Urothelium cell line (cell line): ENCODE measurements around the gene NRM.
"Not testable (repeated sequence)": the region's sequence is repeated elsewhere in the genome, so short reads cannot be mapped to it uniquely, and the experiment has no call there.

Experiments
- DNase-seq: peaks from one replicate; pipeline ENCODE4 v3.0.0; 2011; ENCODE audit warnings: low spot score, mixed read lengths
- FAIRE-seq: peaks from 2 replicates; lab custom pipeline; 2011; peaks lifted over from hg19 to GRCh38; lab: Jason Lieb, UNC

Gene NRM

DNA sequence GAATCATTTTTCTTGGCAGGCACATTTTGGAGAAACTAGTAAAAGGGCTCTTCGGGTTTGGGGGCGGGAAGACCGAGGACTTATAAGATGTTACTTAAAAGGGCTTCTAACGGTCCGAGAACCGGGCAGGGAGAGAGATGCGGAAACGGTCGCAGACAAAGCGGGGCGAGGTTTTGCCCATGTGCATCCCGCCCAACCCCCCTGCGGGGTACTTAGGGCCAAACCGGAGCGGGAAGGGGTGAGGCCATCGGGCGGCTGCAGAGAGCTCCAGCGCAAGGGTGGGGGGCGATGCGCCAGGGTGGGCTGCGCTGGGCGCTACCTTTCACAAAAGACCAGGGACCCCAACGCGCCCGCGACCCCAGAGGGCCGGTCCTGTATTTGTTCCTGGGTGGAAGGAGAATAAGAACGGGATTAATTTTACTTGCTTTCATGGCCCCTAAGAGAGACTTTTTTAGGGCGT lies 30.0 kb upstream of the NRM start:
- FAIRE-seq, result no peak
- DNase-seq, result peak; percentile 43

DNA sequence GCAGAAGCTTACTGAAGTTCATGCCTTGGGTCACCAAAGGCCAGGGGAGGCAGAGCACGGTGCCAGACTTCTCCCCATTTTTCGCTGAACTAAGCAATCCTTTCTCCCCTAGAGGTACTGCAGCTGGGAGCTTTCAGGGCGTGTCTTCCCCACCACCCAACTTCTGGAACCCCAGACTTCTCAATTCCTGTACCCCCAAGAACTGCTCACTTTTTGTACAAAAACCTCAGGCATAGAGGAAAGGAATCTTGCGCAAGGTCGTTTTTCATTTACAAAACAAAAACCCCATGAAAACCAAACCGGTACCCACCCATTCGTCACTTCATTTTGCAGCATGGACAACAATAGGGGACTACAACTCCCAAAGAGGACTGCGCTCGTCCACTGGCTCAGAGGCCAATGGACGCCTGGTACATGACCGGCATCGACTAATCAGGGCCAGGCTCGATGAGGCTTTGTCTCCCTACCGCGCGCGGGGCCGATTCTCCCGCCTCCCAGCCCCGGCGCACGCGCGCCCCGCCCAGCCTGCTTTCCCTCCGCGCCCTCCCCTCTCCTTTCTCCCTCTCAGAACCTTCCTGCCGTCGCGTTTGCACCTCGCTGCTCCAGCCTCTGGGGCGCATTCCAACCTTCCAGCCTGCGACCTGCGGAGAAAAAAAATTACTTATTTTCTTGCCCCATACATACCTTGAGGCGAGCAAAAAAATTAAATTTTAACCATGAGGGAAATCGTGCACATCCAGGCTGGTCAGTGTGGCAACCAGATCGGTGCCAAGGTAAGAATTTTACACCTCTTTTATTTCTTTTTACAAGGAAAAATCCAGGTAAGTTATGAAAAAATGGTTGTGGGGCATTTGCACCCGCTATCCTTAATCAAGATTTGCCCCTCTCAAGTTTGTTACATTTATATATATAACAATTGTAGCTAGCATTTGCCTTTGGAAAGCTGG lies 29.3 kb upstream of the NRM start, which contains the start of gene TUBB:
Gene TUBB (plus strand): TSS at position 562 of the 947 bp plus-strand sequence. CDS start 155 bp downstream, at position 717.
- DNase-seq (peak; percentile 90), FAIRE-seq (no peak)

DNA sequence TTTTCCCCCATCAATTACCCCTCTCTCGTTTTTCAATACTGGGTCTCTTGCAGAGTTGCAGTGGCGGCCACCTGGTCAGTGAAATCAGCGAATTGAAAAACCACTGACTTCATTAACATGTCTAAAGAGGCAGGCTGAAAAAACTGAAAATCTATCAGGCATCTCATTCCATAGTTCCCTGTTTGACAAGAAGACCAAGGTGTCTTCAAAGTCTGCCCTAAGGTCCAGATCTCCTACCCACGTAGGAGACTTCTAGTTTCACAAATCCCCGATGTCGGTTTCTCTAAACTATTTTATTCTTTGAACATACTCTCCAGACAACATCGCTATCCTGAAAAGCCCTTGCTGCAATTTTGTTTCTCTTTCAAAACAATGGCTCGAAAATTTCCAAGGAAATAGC lies 28.6 kb upstream of the NRM start:
- DNase-seq, result no peak
- FAIRE-seq, result no peak

DNA sequence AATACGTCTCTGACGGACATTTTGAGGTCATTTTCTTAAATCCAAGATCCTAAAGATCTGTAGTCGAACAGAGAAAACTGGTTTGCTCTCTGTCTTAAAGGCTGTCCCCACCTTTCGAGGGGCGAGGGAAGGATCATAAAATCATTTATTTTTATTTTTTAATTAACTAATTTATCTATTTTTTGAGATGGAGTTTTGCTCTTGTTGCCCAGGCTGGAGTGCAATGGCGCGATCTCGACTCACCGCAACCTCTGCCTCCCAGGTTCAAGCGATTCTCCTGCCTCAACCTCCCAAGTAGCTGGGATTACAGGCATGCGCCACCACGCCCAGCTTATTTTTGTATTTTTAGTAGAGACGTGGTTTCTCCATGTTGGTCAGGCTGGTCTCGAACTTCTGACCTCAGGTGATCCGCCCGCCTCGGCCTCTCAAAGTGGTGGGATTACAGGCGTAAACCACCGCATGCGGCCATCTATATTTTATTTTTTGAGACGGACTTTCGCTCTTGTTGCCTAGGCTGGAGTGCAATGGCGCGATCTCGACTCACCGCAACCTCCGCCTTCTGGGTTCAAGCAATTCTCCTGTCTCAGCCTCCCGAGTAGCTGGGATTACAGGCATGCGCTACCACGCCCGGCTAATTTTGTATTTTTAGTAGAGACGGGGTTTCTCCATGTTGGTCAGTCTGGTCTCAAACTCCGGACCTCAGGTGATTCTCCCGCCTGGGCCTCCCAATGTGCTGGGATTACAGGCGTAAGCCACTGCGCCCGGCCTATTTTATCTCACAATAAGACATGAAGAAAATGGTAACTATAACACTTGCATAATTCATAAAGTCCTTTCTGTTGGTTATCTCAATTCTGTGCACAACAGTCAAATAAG lies 27.3 kb upstream of the NRM start:
- not testable (repeated sequence) for DNase-seq, FAIRE-seq

DNA sequence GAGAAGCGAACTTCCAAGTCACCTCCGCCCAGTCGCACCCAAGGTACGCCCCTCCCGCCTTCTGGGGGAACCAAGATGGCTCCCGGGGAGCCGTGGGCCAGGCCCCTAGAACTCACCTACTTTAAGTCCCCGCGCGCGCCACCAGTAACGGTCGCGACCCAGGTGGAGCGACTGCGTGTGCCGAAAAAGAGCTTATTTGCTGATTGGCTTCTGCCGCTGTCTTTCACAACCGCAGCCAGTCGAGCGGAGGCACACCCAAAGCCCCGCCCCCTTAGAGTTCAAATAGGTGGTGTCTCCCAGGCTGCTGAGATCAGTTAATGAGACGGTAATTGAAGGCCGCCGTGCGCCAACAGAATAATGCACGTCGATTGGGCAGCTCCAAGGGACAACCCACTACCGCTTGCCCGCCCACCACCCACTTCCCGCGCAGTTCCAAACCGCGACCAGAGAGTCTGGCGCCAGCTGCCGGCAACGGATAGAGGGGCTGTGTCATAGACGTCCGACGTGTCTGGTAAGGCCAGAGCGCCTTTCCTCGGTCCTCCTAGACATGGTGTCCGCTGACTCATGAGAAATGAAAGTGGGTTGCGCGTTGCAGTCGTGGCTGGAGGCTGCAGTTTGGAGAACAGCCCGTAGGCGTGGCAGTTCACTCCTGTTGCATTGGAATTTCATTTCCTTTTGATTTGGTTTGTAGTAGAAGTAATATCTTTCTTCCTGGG lies 26.5 kb upstream of the NRM start, which contains the start of gene MDC1:
Gene MDC1 (minus strand): TSS at position 153 of the 716 bp plus-strand sequence. CDS start 2,106 bp downstream, outside the sequence.
- peak; percentile 61 for FAIRE-seq
- peak; percentile 96 for DNase-seq

DNA sequence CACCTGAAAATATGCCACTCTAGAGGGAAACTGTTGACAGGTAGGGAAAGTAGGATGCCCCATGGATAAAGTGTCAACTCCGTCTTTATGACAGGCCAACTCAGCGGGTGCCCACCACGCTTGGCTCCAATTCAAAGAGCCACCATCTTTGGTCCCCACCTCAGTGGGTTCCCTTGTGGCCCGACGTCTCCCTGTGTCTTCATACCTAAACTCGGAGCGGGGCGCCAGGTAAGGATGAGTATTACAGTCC lies 26.0 kb upstream of the NRM start:
- DNase-seq (no peak), FAIRE-seq (no peak)

DNA sequence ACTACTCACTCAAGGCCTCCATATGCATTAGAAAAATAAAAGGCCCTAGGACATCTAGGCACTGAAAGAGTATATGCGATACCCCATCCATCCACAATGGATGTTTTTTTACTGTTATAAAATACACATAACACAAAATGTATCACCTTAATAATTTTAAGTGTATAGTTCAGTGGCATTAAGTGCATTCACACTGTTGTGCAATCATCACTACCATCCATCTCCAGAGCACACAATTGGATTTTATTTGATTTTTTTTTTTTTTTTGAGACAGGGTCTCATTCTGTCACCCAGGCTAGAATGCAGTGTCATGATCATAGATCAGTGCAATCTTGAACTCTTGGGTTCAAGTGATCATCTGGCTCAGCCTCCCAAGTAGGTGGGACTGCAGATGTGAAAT lies 23.5 kb upstream of the NRM start:
- FAIRE-seq (no peak), DNase-seq (no peak)

DNA sequence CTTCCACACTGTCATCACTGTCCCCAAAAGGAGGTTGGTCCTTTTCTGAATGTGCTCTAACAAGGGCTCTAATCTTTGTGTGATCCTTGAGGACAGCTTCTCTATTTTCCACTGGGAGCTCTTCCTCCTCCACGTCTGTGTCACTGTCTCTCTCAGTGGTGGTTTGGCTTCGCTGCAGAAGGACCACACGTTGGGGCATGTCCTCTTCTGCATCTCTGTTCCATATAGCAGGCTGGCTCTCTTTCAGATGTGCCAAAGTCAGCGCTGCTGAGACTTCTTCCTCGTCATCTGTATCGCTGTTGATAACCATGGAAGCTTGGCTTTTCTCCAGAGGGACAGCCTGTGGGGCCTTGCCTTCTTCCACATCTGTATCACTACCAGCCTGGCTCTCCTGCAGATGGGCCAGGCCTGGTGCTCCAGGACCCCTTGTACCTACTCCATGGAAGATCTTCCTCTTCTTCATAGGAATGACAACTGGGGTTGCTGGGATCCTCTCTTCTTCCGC lies 21.7 kb upstream of the NRM start:
- DNase-seq, result no peak
- no peak for FAIRE-seq

DNA sequence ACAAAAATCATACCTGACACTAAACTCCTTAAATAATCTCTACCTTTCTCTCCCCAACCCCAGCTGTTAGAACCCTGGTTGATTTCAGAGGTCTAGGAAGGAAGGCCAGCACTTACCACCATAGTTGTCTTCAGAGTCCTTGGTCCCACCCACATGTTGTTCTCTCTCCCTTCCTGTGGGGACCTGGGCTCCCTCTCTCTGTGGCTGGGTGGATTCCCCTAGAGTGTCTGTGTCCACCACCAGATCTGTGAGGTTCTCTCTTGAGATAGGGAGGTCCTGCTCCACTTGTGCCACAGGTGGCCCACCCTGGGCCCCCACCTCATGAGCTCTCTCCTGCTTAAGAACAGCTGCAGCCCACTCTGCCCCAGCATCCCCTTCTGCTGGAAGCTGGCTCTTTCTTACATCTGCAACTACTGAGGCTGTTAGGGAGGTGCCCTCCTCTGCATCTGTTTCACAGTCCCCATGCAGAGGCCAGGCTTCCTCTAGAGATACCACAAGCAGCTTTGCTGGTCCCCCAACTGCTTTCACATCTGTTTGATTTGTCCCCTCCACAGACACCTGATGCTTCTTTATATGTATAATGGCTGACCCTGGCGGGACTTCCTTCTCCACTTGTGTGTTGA lies 21.1 kb upstream of the NRM start:
- no peak for FAIRE-seq
- DNase-seq, result no peak

DNA sequence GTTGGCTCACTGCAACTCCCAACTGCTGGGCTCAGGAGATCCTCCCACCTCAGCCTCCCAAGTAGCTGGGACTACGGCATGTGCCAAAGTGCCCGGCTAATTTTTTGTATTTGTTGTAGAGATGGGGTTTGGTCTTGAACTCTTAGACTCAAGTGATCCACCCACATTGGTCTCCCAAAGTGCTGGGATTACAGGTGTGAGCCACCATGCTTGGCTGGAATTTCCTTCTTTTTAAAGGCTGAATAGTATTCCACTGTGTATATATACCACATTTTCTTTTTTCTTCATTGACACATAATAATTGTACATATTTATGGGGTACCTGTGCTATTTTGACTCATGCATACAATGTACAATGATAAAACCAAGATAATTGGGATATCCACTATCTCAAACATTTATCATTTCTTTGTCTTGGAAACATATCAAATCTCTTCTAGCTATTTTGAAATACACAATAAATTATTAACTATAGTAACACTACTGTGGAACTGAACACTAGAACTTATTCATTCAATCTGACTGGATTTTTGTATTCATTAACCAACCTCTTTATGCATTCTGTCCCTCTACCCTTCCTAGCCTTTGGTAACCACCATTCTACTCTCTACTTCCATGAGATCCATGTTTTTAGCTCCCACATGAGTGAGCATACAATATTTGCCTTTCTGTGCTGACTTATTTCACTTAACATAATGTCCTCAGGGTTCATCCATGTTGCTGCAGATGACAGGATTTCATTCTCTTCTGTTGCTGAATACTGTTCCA lies 18.5 kb upstream of the NRM start:
- DNase-seq (no peak), FAIRE-seq (no peak)

DNA sequence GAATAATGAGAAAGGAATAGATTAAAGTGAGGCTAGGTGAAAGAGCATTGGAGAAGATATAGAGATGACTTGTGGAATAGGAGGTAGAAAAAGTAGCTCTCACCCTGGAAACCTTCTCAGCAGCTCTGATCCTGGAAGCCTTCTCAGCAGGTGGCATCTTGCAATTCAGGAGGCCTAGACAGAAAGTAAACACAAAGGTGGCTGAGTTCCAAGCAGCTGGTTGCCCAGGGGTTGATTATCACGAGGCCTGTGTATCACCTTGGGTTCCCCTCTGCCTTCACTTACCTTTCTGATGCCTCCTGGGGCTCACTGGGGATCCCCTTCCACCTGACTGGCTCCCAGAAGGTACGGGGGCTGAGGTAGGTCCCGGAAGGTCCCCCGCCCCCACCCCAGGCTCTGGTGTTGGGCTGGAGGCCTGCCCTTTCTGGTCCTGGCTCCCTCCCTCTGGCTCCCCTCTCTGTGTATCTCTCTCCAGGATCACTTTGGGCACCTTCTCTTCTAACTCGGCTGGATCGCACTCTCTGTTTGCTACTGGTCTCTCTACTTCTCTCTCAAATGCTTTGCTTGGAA lies 16.6 kb upstream of the NRM start:
- no peak for FAIRE-seq

DNA sequence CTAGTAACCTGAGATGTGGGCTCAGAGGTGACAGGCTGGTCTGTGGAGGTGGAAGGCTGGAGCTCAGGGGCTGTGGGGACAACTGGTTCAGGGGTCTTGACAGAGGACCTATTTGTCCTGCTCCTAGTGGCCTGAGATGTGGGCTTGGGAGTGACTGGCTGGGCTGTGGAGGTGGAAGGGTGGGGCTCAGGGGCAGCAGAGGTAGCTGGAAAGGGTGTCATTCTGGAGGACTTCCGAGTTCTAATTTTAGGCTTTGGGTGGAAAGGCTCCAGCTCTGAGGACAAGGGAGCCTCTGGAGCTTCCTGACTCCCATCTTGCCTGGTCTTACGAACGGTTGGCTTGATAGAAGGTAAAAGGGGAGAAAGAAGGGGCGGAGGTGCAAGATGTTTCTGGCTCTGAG lies 14.8 kb upstream of the NRM start:
- DNase-seq (no peak), FAIRE-seq (no peak)

More for the DNA sequence above, 16.6 kb upstream of the NRM start:
- DNase-seq, result no peak

DNA sequence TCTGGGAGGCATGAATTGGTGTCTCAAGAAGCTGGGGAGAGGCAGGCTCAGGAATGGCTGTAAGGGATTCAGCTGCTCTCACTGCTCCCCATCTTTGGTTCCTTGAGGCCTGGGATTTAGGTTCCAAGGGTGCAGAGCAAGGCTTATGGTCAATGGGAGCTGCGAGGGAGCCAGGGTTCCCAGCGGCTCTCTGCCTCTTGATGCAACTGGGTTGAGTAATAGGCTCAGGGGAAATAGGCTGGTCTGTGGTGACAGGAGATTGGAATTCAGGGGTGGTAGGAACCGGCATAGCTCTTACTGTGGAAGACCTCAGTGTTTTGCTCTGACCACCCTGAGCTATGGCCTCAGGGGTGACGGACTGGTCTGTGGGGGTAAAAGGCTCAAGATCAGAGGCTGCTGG lies 13.0 kb upstream of the NRM start:
- FAIRE-seq (no peak), DNase-seq (no peak)

DNA sequence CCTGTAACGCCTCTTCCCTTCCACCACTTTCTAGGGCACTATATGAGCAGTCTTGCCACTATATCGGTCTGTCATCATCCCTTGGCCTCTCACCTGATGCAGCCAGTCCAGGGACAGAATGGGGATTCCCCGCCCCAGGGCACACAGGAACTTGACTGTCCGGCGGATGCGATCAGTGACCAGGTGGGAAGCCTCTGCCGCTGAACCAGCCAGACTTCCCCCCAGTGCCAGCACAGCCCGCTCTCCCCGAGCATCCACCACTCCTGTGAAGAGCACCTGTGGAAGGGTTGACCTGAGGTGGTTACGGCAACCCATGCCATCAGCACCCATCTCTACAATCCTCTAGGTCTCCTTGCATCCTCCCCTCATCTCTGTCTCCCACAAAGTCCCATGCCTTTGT lies 12.2 kb upstream of the NRM start:
- FAIRE-seq (no peak), DNase-seq (no peak)

DNA sequence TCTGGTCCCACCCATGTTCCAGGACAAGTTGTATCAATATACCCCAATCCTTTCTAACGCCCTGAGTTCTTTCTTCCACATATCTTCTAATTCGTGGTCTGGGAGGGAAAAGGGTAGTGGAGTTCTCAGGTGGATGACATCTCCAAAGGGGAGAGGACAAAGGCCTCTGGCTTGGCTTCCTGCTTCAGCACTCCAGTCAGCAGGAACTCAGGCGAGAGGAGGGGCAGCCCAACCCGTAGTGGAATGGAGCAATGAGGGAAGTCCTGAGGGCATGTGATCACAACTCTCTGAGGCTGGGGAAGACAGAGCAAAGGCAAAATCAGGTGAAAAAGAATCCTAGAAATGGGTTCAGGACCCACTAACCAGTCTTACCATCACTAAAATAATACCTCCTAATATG lies 9.6 kb upstream of the NRM start:
- no peak for DNase-seq
- no peak for FAIRE-seq

DNA sequence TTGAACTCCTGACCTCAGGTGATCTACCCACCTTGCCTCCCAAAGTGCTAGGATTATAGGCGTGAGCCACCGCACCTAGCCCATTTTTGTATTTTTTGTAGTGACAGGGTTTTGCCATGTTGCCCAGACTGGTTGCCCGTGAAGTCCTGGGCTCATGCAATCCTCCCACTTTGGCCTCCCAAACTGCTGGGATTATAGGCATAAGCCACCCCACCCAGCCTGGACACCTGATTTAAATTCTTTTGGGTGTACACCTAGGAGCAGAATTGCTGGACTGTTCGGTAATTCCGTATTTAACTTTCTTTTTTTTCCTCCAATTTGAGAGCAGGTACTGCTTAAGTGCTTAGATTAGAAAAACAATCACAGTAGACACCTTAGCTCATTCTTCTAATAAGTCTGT lies 5.6 kb upstream of the NRM start:
- no peak for FAIRE-seq
- no peak for DNase-seq

DNA sequence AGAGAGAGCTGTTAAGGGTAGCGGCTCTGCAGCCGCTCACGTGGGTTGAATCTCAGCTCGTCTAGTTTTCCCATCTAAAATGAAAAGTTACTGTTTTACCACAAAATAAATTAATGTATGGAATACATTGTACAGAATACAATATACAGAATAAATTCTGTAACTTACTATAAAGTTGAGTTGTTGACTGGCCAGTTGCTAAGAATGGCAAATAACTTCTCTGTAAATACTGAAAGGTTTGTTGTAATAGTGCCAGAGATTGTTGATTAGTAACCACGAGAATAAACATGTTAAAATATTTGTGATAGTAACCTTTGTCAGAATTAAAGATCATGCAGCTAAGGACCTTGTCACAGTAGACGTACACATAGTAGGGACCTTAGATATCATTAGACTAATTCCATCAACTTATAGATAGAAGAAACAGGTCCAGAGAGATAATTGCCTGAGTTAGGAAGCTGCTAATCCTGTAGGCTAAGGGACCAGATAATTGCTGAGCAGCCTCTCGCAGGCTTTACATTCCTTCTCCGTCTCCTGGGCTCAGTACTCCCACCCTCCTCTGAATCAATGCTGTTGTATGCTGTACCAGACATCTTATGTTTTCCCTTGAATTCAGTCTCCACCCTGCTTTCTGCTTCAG lies 544 bp upstream of the NRM start:
- DNase-seq (no peak), FAIRE-seq (no peak)

DNA sequence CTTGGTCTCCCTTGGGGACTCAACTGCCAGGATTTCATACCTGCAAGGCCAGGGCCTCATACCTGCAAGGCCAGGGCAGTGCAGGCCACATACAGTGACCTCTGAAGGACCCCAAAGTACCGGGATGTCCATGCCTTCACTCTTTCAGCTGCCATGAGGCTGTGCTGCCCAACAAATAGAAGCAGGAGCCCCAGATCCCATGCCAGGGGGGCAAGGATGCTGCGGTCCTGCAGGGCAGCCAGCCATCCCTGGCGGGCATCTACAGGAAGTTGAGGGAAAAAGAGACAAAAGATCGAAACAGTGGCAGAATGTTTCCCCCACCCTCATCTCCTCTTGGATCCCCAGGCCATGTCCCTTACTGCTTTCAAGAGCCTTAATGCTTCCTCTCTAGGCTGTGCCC lies 799 bp downstream of the NRM start:
- FAIRE-seq (no peak), DNase-seq (no peak)
